Measurements from ENCODE around the gene ZNF732. TPM values are rescaled to one million over a fixed set of nuclear protein-coding genes. Genes with fewer than 3 reads are reported as not detected.

The ZNF732 gene
- not detected for total RNA-seq
- polyA plus RNA-seq = not detected

DNA sequence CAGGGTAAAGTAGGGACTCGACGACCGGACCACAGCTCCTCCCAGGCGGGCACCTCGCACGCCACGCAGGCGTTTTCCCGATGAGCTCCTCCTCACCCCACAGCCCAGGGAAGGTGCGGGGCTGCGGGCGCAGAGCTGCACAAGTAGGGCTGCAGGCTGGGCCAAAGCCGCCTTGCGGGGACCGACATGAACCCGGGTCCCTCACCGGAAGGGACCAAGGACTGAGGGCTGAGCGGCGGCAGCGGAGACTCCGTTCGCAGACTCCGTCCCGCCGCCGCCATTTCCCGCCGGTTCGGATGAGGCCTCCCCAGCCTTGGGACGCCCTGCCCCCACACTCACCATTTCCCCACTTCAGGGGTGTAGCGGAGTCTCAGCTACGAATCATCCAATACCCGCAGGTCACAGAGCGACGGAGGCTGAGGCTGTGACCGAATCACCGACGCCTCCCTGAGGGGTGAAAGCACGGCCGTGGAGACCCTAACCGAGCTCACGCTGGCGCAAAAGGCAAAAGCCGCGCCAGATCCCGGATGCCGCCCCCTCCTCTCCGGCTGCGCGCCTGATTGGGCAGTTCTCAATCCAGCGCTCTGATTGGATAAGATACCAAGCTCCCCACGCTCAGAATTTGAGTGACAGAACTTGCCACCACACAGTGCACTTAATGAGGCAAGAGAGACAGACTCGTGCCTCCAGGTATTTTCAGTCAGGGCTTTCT, at the start of gene ZNF732:
ZNF732 (minus strand) TSS at position 506 of the 712 bp plus-strand sequence; CDS start at position 342, 164 bp downstream.
- Mint-ChIP-seq H3K27me3 (peaks cover 21 to 30% of the 10 kb centered on the region in 2 donors), H3K27ac (no peak within 1 kb of the TSS), H3K36me3 (peaks cover 0 to 17% (median 5%) of the 10 kb centered on the region in 3 donors), H3K4me1 (peaks cover 10 to 18% (median 17%) of the 10 kb centered on the region in 3 donors), H3K4me3 (peak within 1 kb of the TSS in 2 of 7 donors; percentile 1 to 61), H3K9me3 (peaks cover 25 to 75% (median 61%) of the 10 kb centered on the region in 5 donors)
- Histone ChIP-seq H3K4me3 (ENCODE audit: low read length) (no peak within 1 kb of the TSS), H3K4me1 (ENCODE audit: insufficient read depth, low read length) (no peaks in the 10 kb centered on the region), H3K27me3 (ENCODE audit: insufficient read depth, low read length, poor library complexity, severe bottlenecking) (no peaks in the 10 kb centered on the region), H3K36me3 (ENCODE audit: insufficient read depth, low read length) (no peaks in the 10 kb centered on the region), H3K9me3 (ENCODE audit: low read length) (no peaks in the 10 kb centered on the region), H3K27ac (ENCODE audit: low read depth, low read length) (no peak within 1 kb of the TSS)
- POLR2A ChIA-PET = no interaction called here
- CTCF ChIA-PET = no interaction called here
- DNase-seq = no peak

- Mint-ChIP-seq H3K9me3 (peaks cover 23 to 53% (median 47%) of the 10 kb centered on the region in 5 donors), H3K4me1 (peaks cover 47 to 53% (median 51%) of the 10 kb centered on the region in 3 donors), H3K27me3 (peaks cover 0 to 3% of the 10 kb centered on the region in 2 donors), H3K36me3 (peaks cover 23 to 69% (median 61%) of the 10 kb centered on the region in 3 donors), H3K4me3 (peak overlapping the region in 6 of 7 donors; percentile 7 to 99 (median 66)), H3K27ac (peak overlapping the region in 2 of 8 donors; percentile 22 to 95)
- Histone ChIP-seq H3K9me3 (ENCODE audit: low read length) (peaks cover 33% of the 10 kb centered on the region), H3K27ac (ENCODE audit: low read depth, low read length) (no peak overlapping the region), H3K4me3 (ENCODE audit: low read length) (peak overlapping the region; percentile 8), H3K4me1 (ENCODE audit: insufficient read depth, low read length) (peaks cover 15% of the 10 kb centered on the region), H3K36me3 (ENCODE audit: insufficient read depth, low read length) (peaks cover 5% of the 10 kb centered on the region), H3K27me3 (ENCODE audit: insufficient read depth, low read length, poor library complexity, severe bottlenecking) (no peaks in the 10 kb centered on the region)
- DNase-seq = no peak
- CTCF ChIA-PET = no interaction called here
- POLR2A ChIA-PET = no interaction called here
Measured at GRCh38 chr4:340011-340410, 34.7 kb upstream of the ZNF732 start.

DNA sequence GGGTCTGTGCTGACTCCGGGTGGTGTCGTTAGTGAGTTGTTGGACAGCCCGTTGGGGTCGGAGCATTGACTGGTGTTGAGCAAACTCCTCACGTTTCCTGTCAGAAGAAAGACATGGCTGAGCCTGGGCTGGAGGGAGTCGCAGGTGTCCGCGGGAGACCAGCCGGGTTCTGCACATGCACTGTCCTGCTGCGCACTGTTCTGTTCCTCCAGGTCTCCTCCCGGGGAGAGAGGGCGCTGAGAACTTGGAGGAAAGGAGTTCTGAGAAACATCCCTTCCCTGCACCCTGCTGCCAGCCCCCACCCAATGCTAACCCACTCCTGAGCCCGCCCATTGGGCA, 33.5 kb upstream of the ZNF732 start:
- Histone ChIP-seq H3K4me3 (ENCODE audit: low read length) (peak overlapping the region; percentile 95), H3K4me1 (ENCODE audit: insufficient read depth, low read length) (peaks cover 15% of the 10 kb centered on the region), H3K9me3 (ENCODE audit: low read length) (peaks cover 33% of the 10 kb centered on the region), H3K27me3 (ENCODE audit: insufficient read depth, low read length, poor library complexity, severe bottlenecking) (no peaks in the 10 kb centered on the region), H3K36me3 (ENCODE audit: insufficient read depth, low read length) (peaks cover 5% of the 10 kb centered on the region), H3K27ac (ENCODE audit: low read depth, low read length) (no peak overlapping the region)
- peak overlapping the region in 7 of 8 donors; percentile 68 to 99 (median 98) for H3K27ac Mint-ChIP-seq
- peak overlapping the region; percentile 96 to 99 (median 98) for H3K4me3 Mint-ChIP-seq
- DNase-seq = no peak
- CTCF ChIA-PET = no interaction called here
- peaks cover 0 to 6% of the 10 kb centered on the region in 2 donors for H3K27me3 Mint-ChIP-seq
- peaks cover 14 to 45% (median 37%) of the 10 kb centered on the region in 5 donors for H3K9me3 Mint-ChIP-seq
- peaks cover 15 to 58% (median 58%) of the 10 kb centered on the region in 3 donors for H3K36me3 Mint-ChIP-seq
- H3K4me1 Mint-ChIP-seq = peaks cover 47 to 54% (median 53%) of the 10 kb centered on the region in 3 donors
- POLR2A ChIA-PET = interaction anchor here (0.6 to 2.7 kb wide), 4 partner anchors 135 to 1241 kb away, joined by 3 to 10 read pairs (median 6); partner anchors contain the start of genes PIGG, ZNF718 and ZNF721

- ChIA-PET POLR2A (interaction anchor here (0.5 to 2.7 kb wide), 6 partner anchors 136 to 1267 kb away, joined by 3 to 10 read pairs (median 4); partner anchors contain the start of genes PIGG, UVSSA, ZNF718 and ZNF721), CTCF (interaction anchor here (0.8 kb wide), 1 partner anchor 336 kb away, joined by 3 read pairs; the partner anchor contains the start of genes ATP5ME and MYL5)
- Mint-ChIP-seq H3K27me3 (peaks cover 0 to 6% of the 10 kb centered on the region in 2 donors), H3K4me1 (peaks cover 47 to 54% (median 53%) of the 10 kb centered on the region in 3 donors), H3K27ac (peak overlapping the region; percentile 87 to 99 (median 98)), H3K36me3 (peaks cover 14 to 54% (median 54%) of the 10 kb centered on the region in 3 donors), H3K4me3 (peak overlapping the region; percentile 96 to 99 (median 98)), H3K9me3 (peaks cover 14 to 42% (median 32%) of the 10 kb centered on the region in 5 donors)
- peak overlapping the region; percentile 95 for H3K4me3 ChIP-seq (ENCODE audit: low read length)
- peaks cover 32% of the 10 kb centered on the region for H3K9me3 ChIP-seq (ENCODE audit: low read length)
- peak overlapping the region; percentile 90 for H3K27ac ChIP-seq (ENCODE audit: low read depth, low read length)
- H3K27me3 ChIP-seq (ENCODE audit: insufficient read depth, low read length, poor library complexity, severe bottlenecking) = no peaks in the 10 kb centered on the region
- DNase-seq = peak in 1 of 5 donors; percentile 2
- peaks cover 2% of the 10 kb centered on the region for H3K36me3 ChIP-seq (ENCODE audit: insufficient read depth, low read length)
- peaks cover 15% of the 10 kb centered on the region for H3K4me1 ChIP-seq (ENCODE audit: insufficient read depth, low read length)
Measured at GRCh38 chr4:337932-338758, 32.9 kb upstream of the ZNF732 start.

- H3K27ac ChIP-seq (ENCODE audit: low read depth, low read length) = peak within 1 kb of the TSS; percentile 90
- DNase-seq = peak; percentile 83 to 94 (median 93)
- H3K4me3 ChIP-seq (ENCODE audit: low read length) = peak within 1 kb of the TSS; percentile 95
- peaks cover 0 to 6% of the 10 kb centered on the region in 2 donors for H3K27me3 Mint-ChIP-seq
- peak within 1 kb of the TSS; percentile 87 to 99 (median 98) for H3K27ac Mint-ChIP-seq
- no peaks in the 10 kb centered on the region for H3K27me3 ChIP-seq (ENCODE audit: insufficient read depth, low read length, poor library complexity, severe bottlenecking)
- peaks cover 10 to 33% (median 25%) of the 10 kb centered on the region in 5 donors for H3K9me3 Mint-ChIP-seq
- POLR2A ChIA-PET = interaction anchor here (0.6 to 2.7 kb wide), 4 partner anchors 44 to 1267 kb away, joined by 3 to 10 read pairs (median 6); partner anchors contain the start of gene ZNF718
- H3K4me1 ChIP-seq (ENCODE audit: insufficient read depth, low read length) = peaks cover 15% of the 10 kb centered on the region
- H3K36me3 ChIP-seq (ENCODE audit: insufficient read depth, low read length) = no peaks in the 10 kb centered on the region
- H3K36me3 Mint-ChIP-seq = peaks cover 13 to 47% (median 46%) of the 10 kb centered on the region in 3 donors
- peaks cover 24% of the 10 kb centered on the region for H3K9me3 ChIP-seq (ENCODE audit: low read length)
- H3K4me3 Mint-ChIP-seq = peak within 1 kb of the TSS; percentile 96 to 99 (median 98)
- CTCF ChIA-PET = interaction anchor here (0.8 kb wide), 1 partner anchor 337 kb away, joined by 3 read pairs; the partner anchor contains the start of genes ATP5ME and MYL5
- H3K4me1 Mint-ChIP-seq = peaks cover 45 to 54% (median 52%) of the 10 kb centered on the region in 3 donors
Measured at GRCh38 chr4:337143-337931, 32.1 kb upstream of the ZNF732 start, which contains the start of gene ZNF141. Gene ZNF141 (plus strand): TSS chr4:337814. CDS start chr4:337984, 170 bp downstream.

GRCh38 chr4:336893-337142, 31.5 kb upstream of the ZNF732 start:
- peaks cover 42 to 51% (median 48%) of the 10 kb centered on the region in 3 donors for H3K4me1 Mint-ChIP-seq
- CTCF ChIA-PET = no interaction called here
- H3K27ac Mint-ChIP-seq = peak overlapping the region; percentile 87 to 99 (median 98)
- Histone ChIP-seq H3K4me1 (ENCODE audit: insufficient read depth, low read length) (peaks cover 15% of the 10 kb centered on the region), H3K27me3 (ENCODE audit: insufficient read depth, low read length, poor library complexity, severe bottlenecking) (no peaks in the 10 kb centered on the region), H3K36me3 (ENCODE audit: insufficient read depth, low read length) (no peaks in the 10 kb centered on the region), H3K27ac (ENCODE audit: low read depth, low read length) (peak overlapping the region; percentile 90), H3K4me3 (ENCODE audit: low read length) (peak overlapping the region; percentile 95), H3K9me3 (ENCODE audit: low read length) (peaks cover 19% of the 10 kb centered on the region)
- no peak for DNase-seq
- H3K9me3 Mint-ChIP-seq = peaks cover 6 to 28% (median 21%) of the 10 kb centered on the region in 5 donors
- peaks cover 0 to 6% of the 10 kb centered on the region in 2 donors for H3K27me3 Mint-ChIP-seq
- peak overlapping the region; percentile 96 to 99 (median 98) for H3K4me3 Mint-ChIP-seq
- POLR2A ChIA-PET = interaction anchor here (2.0 to 2.7 kb wide), 2 partner anchors 137 to 212 kb away, joined by 6 to 10 read pairs; partner anchors contain the start of gene ZNF718
- peaks cover 10 to 43% (median 41%) of the 10 kb centered on the region in 3 donors for H3K36me3 Mint-ChIP-seq

Data from CD8-positive, alpha-beta memory T cell (primary cell).